ENCODE measurements around the gene TEX11. TPM values are rescaled to one million over a fixed set of nuclear protein-coding genes. Genes with fewer than 3 reads are reported as not detected.

Gene TEX11
- total and polyA plus RNA-seq, 9 donors, result 0.07 to 0.15 (median 0.10) TPM; not detected in 4

DNA sequence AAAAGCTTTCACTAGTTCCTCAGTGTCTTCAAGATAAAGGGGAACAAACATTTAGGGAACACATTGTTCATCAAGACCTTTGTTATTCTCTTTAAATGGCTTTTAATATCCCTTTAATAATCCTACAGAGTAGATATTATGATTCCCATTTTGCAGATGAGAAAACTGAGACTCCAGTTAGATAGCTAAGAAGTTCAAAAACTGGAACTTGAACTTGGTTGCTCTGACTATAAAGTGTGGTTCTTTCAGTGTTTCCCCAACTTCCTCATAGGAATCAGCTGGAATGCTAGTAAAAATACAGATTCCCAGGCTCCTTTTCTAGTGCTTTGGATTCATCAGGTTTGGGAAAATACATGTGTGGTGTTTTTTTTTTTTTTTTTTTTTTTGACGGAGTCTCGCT is 426.2 kb downstream of the TEX11 start:
- H3K4me3 ChIP-seq (ENCODE audit: low read length), result no peak overlapping the region
- no peaks in the 10 kb centered on the region for H3K36me3 ChIP-seq (ENCODE audit: control insufficient read depth, insufficient read depth, low read length)
- DNase-seq, result no peak
- WGBS (ENCODE audit: insufficient coverage), result 100% methylated on average over 1 of the region's 2 CpGs
- peaks cover 18% of the 10 kb centered on the region for H3K4me1 ChIP-seq (ENCODE audit: control insufficient read depth, insufficient read depth, low read length)
- H3K27ac ChIP-seq (ENCODE audit: low read length), result no peak overlapping the region
- peaks cover 15% of the 10 kb centered on the region for H3K27me3 ChIP-seq (ENCODE audit: control insufficient read depth, insufficient read depth, low read length)
- H3K9me3 ChIP-seq (replicated peaks; ENCODE audit: control insufficient read depth, low read depth, low read length), result no peaks in the 10 kb centered on the region

DNA sequence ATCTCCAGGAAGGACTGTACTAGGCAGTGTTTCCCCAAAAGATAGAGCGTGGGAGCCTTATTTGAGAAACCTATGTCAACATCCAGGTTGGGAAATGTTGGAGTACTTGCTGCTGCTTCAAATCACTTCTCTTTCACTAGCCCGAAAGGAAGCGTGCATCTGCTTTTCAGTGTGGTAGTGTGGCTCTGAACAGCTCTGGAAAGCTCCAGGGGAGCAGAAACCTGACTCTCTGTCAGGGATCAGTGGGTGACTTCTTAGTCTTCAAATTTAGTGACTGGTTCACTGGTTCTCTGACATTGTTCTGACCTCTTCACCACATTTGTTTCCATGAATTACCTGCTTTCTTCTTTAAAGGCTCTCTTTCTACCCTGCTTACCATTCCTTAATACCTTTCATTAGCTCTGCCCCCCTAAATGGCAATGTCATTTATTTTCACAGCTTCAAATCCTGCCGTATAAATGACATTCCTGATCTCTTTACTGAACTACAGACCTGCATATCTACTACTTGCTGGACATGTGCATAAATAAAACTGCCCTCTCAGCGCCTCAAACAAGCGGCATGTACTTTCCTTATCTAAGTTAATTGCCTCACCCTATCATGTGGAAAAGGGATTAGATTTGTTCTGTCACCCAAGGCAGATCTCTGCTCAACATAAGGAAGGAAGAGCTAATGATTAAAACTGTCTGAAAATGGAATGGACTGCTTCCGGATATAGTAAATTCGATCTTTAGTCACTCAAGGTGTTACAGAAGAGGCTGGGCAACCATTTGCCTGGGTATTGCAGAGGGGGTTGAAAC is 426.8 kb downstream of the TEX11 start:
- Histone ChIP-seq H3K9me3 (replicated peaks; ENCODE audit: control insufficient read depth, low read depth, low read length) (no peaks in the 10 kb centered on the region), H3K27ac (ENCODE audit: low read length) (no peak overlapping the region), H3K27me3 (ENCODE audit: control insufficient read depth, insufficient read depth, low read length) (peaks cover 19% of the 10 kb centered on the region), H3K4me3 (ENCODE audit: low read length) (no peak overlapping the region), H3K4me1 (ENCODE audit: control insufficient read depth, insufficient read depth, low read length) (peaks cover 20% of the 10 kb centered on the region), H3K36me3 (ENCODE audit: control insufficient read depth, insufficient read depth, low read length) (no peaks in the 10 kb centered on the region)
- no peak for DNase-seq
- 87% methylated on average over 3 of the region's 8 CpGs for WGBS (ENCODE audit: insufficient coverage)

DNA sequence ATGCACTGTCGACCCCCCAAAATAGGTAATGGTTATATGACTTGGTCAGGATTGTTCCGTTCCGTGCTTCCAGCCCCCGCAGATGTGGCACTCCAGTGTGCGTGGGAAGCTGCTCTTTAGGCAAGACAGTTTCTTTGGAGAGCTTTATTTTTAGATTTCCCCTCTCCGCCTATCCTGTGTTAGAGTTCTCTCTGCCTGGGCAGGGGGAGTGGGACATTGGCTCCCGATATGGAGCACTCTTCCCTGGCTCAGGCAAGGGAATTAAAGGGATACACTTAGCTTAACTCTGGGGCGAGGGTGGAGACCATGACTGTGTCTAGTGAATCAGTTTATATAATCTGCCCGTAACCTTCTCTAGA is 427.9 kb downstream of the TEX11 start:
- DNase-seq, result peak; percentile 29
- Histone ChIP-seq H3K27me3 (ENCODE audit: control insufficient read depth, insufficient read depth, low read length) (peaks cover 22% of the 10 kb centered on the region), H3K9me3 (replicated peaks; ENCODE audit: control insufficient read depth, low read depth, low read length) (no peaks in the 10 kb centered on the region), H3K36me3 (ENCODE audit: control insufficient read depth, insufficient read depth, low read length) (no peaks in the 10 kb centered on the region), H3K4me1 (ENCODE audit: control insufficient read depth, insufficient read depth, low read length) (peaks cover 20% of the 10 kb centered on the region), H3K27ac (ENCODE audit: low read length) (no peak overlapping the region), H3K4me3 (ENCODE audit: low read length) (no peak overlapping the region)
- WGBS (ENCODE audit: insufficient coverage), result 33% methylated on average over 1 of the region's 9 CpGs

DNA sequence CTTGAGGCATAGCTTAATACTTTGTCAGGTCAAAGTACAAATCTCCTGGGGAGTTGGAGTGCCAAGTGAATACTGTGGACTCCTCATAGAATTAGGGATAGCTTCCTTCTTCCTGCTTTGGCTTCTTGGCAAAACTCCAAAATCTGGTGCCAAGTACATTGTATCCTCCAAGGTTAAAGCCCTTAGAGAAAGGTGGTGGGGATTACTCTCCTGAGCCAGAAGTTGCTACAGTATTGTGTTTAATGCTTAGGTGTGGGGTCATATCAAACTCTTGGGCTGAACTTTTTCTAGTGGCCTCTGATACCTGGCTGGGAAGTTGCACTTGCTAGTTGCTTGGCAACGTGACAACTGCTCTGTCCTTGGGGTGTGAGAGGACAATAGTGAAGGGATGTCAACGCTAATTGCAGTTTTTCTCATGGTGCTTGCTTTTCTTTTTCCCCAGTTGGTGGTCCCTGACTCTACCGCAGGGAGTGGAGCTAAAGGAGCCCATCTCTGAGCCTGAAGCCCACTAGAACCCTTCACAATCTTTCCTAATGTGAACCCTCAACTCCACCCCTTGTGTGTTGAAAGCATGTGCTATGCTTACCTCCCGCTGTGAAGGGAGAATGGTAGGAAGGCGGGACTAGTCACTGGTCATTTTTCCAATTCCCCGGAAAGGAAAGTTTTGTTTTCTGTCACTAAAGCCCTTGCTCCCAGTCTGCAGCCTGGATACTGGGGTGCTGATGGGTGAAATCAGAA is 428.4 kb downstream of the TEX11 start:
- WGBS (ENCODE audit: insufficient coverage), result 35% methylated on average over 3 of the region's 6 CpGs
- Histone ChIP-seq H3K4me1 (ENCODE audit: control insufficient read depth, insufficient read depth, low read length) (peaks cover 20% of the 10 kb centered on the region), H3K9me3 (replicated peaks; ENCODE audit: control insufficient read depth, low read depth, low read length) (no peaks in the 10 kb centered on the region), H3K4me3 (ENCODE audit: low read length) (no peak overlapping the region), H3K36me3 (ENCODE audit: control insufficient read depth, insufficient read depth, low read length) (no peaks in the 10 kb centered on the region), H3K27ac (ENCODE audit: low read length) (no peak overlapping the region), H3K27me3 (ENCODE audit: control insufficient read depth, insufficient read depth, low read length) (peaks cover 22% of the 10 kb centered on the region)
- DNase-seq, result no peak

DNA sequence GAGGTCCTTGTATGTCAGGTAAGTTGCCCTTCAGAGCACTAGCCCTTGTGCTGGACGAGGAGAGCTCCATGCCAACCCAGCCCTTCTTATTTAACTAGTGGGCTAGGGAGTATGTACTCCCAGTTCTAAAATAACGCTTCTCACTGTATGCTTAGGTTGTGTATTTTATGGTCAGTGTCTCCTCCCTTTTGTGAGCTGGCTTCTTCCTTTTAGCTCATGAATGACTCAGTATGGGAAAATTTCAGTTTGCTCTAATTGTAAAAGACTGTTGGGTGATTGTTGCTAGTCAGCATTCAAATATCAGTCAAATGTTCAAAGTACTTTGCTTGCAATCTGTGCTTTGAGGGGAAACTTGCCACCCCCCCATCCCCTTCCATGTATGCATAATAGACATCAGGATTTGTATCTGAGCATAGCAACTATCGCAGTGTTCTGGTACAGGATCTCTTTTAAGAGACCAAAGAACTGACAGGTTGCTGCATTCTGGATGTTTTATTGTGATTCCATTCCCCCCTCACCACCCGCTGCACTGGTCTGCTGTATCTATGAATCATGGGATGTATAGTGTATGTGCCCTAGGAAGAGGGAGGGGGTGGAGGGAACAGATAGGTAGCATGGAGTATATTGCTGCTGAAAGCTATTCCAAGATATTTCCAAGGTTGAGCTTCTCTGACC is 429.1 kb downstream of the TEX11 start:
- H3K27ac ChIP-seq (ENCODE audit: low read length), result peak overlapping the region; percentile 29
- H3K4me1 ChIP-seq (ENCODE audit: control insufficient read depth, insufficient read depth, low read length), result peaks cover 20% of the 10 kb centered on the region
- no CpG with 5 or more reads among the region's 4 CpGs for WGBS (ENCODE audit: insufficient coverage)
- DNase-seq, result no peak
- H3K36me3 ChIP-seq (ENCODE audit: control insufficient read depth, insufficient read depth, low read length), result no peaks in the 10 kb centered on the region
- H3K4me3 ChIP-seq (ENCODE audit: low read length), result no peak overlapping the region
- H3K9me3 ChIP-seq (replicated peaks; ENCODE audit: control insufficient read depth, low read depth, low read length), result no peaks in the 10 kb centered on the region
- H3K27me3 ChIP-seq (ENCODE audit: control insufficient read depth, insufficient read depth, low read length), result peaks cover 18% of the 10 kb centered on the region

Other genes with a start within 250 kb of the TEX11 start
- 0.84 TPM for gene SLC7A3, start 22.4 kb upstream of the TEX11 start, total RNA-seq
- gene SLC7A3, start 22.4 kb upstream of the TEX11 start, polyA plus RNA-seq (ENCODE audit: insufficient read depth in 1 of 8, insufficient read length in 8 of 8, low replicate concordance in 1 of 8), result 1 to 10 TPM in 6 of 8 donors, under 1 TPM in 2; 0.71 to 2.0 (median 1.3) TPM
- 43.3 TPM for gene SNX12, start 159.6 kb upstream of the TEX11 start, total RNA-seq
- 10 to 100 TPM; 43.7 to 60.8 (median 51.8) TPM for gene SNX12, start 159.6 kb upstream of the TEX11 start, polyA plus RNA-seq (ENCODE audit: insufficient read depth in 1 of 8, insufficient read length in 8 of 8, low replicate concordance in 1 of 8)
- gene FOXO4, start 187.1 kb upstream of the TEX11 start, total RNA-seq, result 18.8 TPM
- 10 to 100 TPM; 26.1 to 36.8 (median 33.3) TPM for gene FOXO4, start 187.1 kb upstream of the TEX11 start, polyA plus RNA-seq (ENCODE audit: insufficient read depth in 1 of 8, insufficient read length in 8 of 8, low replicate concordance in 1 of 8)
- 1.4 TPM for gene CXorf65, start 198.0 kb upstream of the TEX11 start, total RNA-seq
- 1 to 10 TPM in 1 of 8 donors, under 1 TPM in 5, not detected in 2; 0.63 to 1.1 (median 0.76) TPM for gene CXorf65, start 198.0 kb upstream of the TEX11 start, polyA plus RNA-seq (ENCODE audit: insufficient read depth in 1 of 8, insufficient read length in 8 of 8, low replicate concordance in 1 of 8)
- gene IL2RG, start 202.9 kb upstream of the TEX11 start, total RNA-seq, result 0.98 TPM
- 1 to 10 TPM; 1.3 to 7.2 (median 2.2) TPM for gene IL2RG, start 202.9 kb upstream of the TEX11 start, polyA plus RNA-seq (ENCODE audit: insufficient read depth in 1 of 8, insufficient read length in 8 of 8, low replicate concordance in 1 of 8)
- gene MED12, start 209.9 kb upstream of the TEX11 start, total RNA-seq, result 22.5 TPM
- gene MED12, start 209.9 kb upstream of the TEX11 start, polyA plus RNA-seq (ENCODE audit: insufficient read depth in 1 of 8, insufficient read length in 8 of 8, low replicate concordance in 1 of 8), result 10 to 100 TPM; 33.4 to 52.0 (median 45.6) TPM
- 1.9 TPM for gene NLGN3, start 236.1 kb upstream of the TEX11 start, total RNA-seq
- gene NLGN3, start 236.1 kb upstream of the TEX11 start, polyA plus RNA-seq (ENCODE audit: insufficient read depth in 1 of 8, insufficient read length in 8 of 8, low replicate concordance in 1 of 8), result 1 to 10 TPM; 2.2 to 7.8 (median 3.8) TPM